GM08714 (cell line): ENCODE data around the gene ANKAR.
"Not testable (repeated sequence)": the region's sequence is repeated elsewhere in the genome, so short reads cannot be mapped to it uniquely, and the experiment has no call there.

Source experiments
- H3K4me3 ChIP-seq: fragments of 200-500 bp; sonication (Bioruptor generic); 2 replicates; pipeline ENCODE4 v1.5.1; 2014; ENCODE audit warnings: mild to moderate bottlenecking, low read length, inconsistent platforms
- ZNF274 ChIP-seq: IDR thresholded peaks from 2 replicates; pipeline ENCODE4 v1.6.1; 2012; ENCODE audit warnings: mild to moderate bottlenecking, low read depth, low read length

ANKAR gene

GRCh38 chr2:189641590-189641989 lies 32.9 kb upstream of the ANKAR start:
- no peak for TF ChIP-seq ZNF274
- H3K4me3 ChIP-seq = no peak overlapping the region

GRCh38 chr2:189646521-189646920 lies 27.9 kb upstream of the ANKAR start:
- no peak overlapping the region for H3K4me3 ChIP-seq
- TF ChIP-seq ZNF274 = no peak

GRCh38 chr2:189648846-189649509 lies 25.5 kb upstream of the ANKAR start:
- H3K4me3 ChIP-seq = no peak overlapping the region
- no peak for TF ChIP-seq ZNF274

GRCh38 chr2:189651284-189651683 lies 23.2 kb upstream of the ANKAR start:
- no peak for TF ChIP-seq ZNF274
- H3K4me3 ChIP-seq = no peak overlapping the region

GRCh38 chr2:189653464-189653863 lies 21.0 kb upstream of the ANKAR start:
- H3K4me3 ChIP-seq = not testable (repeated sequence)

GRCh38 chr2:189654641-189655040 lies 19.8 kb upstream of the ANKAR start:
- TF ChIP-seq ZNF274 = no peak
- H3K4me3 ChIP-seq = no peak overlapping the region

- H3K4me3 ChIP-seq = no peak overlapping the region
- TF ChIP-seq ZNF274 = no peak
Measured at GRCh38 chr2:189657867-189658266, 16.6 kb upstream of the ANKAR start.

- no peak overlapping the region for H3K4me3 ChIP-seq
Measured at GRCh38 chr2:189658306-189659212, 15.9 kb upstream of the ANKAR start.

GRCh38 chr2:189659734-189660133 lies 14.7 kb upstream of the ANKAR start:
- no peak overlapping the region for H3K4me3 ChIP-seq
- no peak for TF ChIP-seq ZNF274

More at GRCh38 chr2:189658306-189659212, 15.9 kb upstream of the ANKAR start:
- no peak for TF ChIP-seq ZNF274

- TF ChIP-seq ZNF274 = no peak
- no peak overlapping the region for H3K4me3 ChIP-seq
Measured at GRCh38 chr2:189660803-189661147, 13.7 kb upstream of the ANKAR start.

- peak within 1 kb of the TSS; percentile 93 for H3K4me3 ChIP-seq
- no peak for TF ChIP-seq ZNF274
Measured at GRCh38 chr2:189661148-189661956, 13.1 kb upstream of the ANKAR start, which contains the start of gene ASNSD1. Gene ASNSD1 (plus strand): TSS chr2:189661459. CDS start chr2:189666133, 4,674 bp downstream.

GRCh38 chr2:189661957-189662321 lies 12.5 kb upstream of the ANKAR start:
- H3K4me3 ChIP-seq = peak overlapping the region; percentile 93
- no peak for TF ChIP-seq ZNF274

- TF ChIP-seq ZNF274 = no peak
- peak overlapping the region; percentile 93 for H3K4me3 ChIP-seq
Measured at GRCh38 chr2:189662669-189663226, 11.7 kb upstream of the ANKAR start.

GRCh38 chr2:189663319-189663718 lies 11.2 kb upstream of the ANKAR start:
- not testable (repeated sequence) for H3K4me3 ChIP-seq
